Coronary artery (tissue), 2 donors: ENCODE measurements around the gene CEP72.
A peak's percentile ranks its signal among the peaks of the same experiment; 100 is the strongest.

ENCODE experiments used
- DNase-seq: peaks from one replicate; pipeline ENCODE4 v3.0.0-alpha.2; 2017; ENCODE audit warnings: low spot score
- H3K27ac ChIP-seq, 2 donors: fragments of 200-600 bp; sonication (generic); one replicate each; pipeline ENCODE4 v1.5.1; 2016 to 2019
- H3K4me3 ChIP-seq: fragments of 200-600 bp; sonication (generic); 2 replicates; pipeline ENCODE4 v1.5.1; 2016; ENCODE audit warnings: mild to moderate bottlenecking, moderate library complexity
- CTCF ChIP-seq: fragments of 200-600 bp; sonication (generic); IDR thresholded peaks from one replicate; pipeline ENCODE4 v1.5.1; 2019; ENCODE audit warnings: antibody characterized with exemption

Gene CEP72

GRCh38 chr5:664994-665360 is 52.8 kb downstream of the CEP72 start:
- no peak for TF ChIP-seq CTCF
- Histone ChIP-seq H3K4me3 (no peak overlapping the region), H3K27ac (no peak overlapping the region)
- DNase-seq: no peak

- Histone ChIP-seq H3K27ac (no peak overlapping the region), H3K4me3 (no peak overlapping the region)
- TF ChIP-seq CTCF: no peak
- no peak for DNase-seq
Measured at GRCh38 chr5:665541-665955, 53.4 kb downstream of the CEP72 start.

- Histone ChIP-seq H3K27ac (no peak overlapping the region), H3K4me3 (no peak overlapping the region)
- no peak for TF ChIP-seq CTCF
- DNase-seq: no peak
Measured at GRCh38 chr5:665956-666711, 54.0 kb downstream of the CEP72 start.

GRCh38 chr5:666816-667498 is 54.8 kb downstream of the CEP72 start:
- DNase-seq: no peak
- Histone ChIP-seq H3K4me3 (no peak overlapping the region), H3K27ac (no peak overlapping the region)
- no peak for TF ChIP-seq CTCF

- no peak for DNase-seq
- no peak overlapping the region for H3K27ac ChIP-seq
Measured at GRCh38 chr5:668283-668995, 56.3 kb downstream of the CEP72 start.

GRCh38 chr5:669111-669841 is 57.1 kb downstream of the CEP72 start:
- TF ChIP-seq CTCF: peak; percentile 46
- Histone ChIP-seq H3K27ac (no peak overlapping the region), H3K4me3 (no peak overlapping the region)
- no peak for DNase-seq

More at GRCh38 chr5:668283-668995, 56.3 kb downstream of the CEP72 start:
- TF ChIP-seq CTCF: no peak
- no peak overlapping the region for H3K4me3 ChIP-seq
